Liver (tissue), 9 donors: Measurements from ENCODE around the gene NISCH. TPM values are rescaled to one million over a fixed set of nuclear protein-coding genes. Genes with fewer than 3 reads are reported as not detected.

ENCODE experiments used
- DNase-seq: peaks from one replicate; pipeline ENCODE4 v3.0.0-alpha.2; 2017; ENCODE audit warnings: low spot score
- H3K27ac ChIP-seq, 2 donors: one replicate each; pipeline ENCODE4 v1.7.0; 2013; ENCODE audit warnings: inconsistent platforms in 2 of 2, low read length in 2 of 2, control low read depth in 1 of 2, low read depth in 1 of 2, mild to moderate bottlenecking in 1 of 2
- H3K27me3 ChIP-seq, 4 donors: one replicate each; pipeline versions ENCODE4 v1.6.1 to v1.7.0; 2013; ENCODE audit warnings: low read length in 3 of 4, inconsistent platforms in 1 of 4, mild to moderate bottlenecking in 1 of 4, moderate library complexity in 1 of 4; ENCODE audit not compliant: control insufficient read depth in 4 of 4, insufficient read depth in 4 of 4
- H3K36me3 ChIP-seq, 4 donors: one replicate each; pipeline versions ENCODE4 v1.6.1 to v1.7.0; 2013; ENCODE audit warnings: low read length in 3 of 4, mild to moderate bottlenecking in 3 of 4, low read depth in 1 of 4, moderate library complexity in 1 of 4; ENCODE audit not compliant: control insufficient read depth in 4 of 4, insufficient read depth in 3 of 4
- H3K4me1 ChIP-seq, 4 donors: one replicate each; pipeline versions ENCODE4 v1.6.1 to v1.7.0; 2013; ENCODE audit warnings: low read length in 3 of 4, mild to moderate bottlenecking in 3 of 4, moderate library complexity in 1 of 4; ENCODE audit not compliant: control insufficient read depth in 4 of 4, insufficient read depth in 4 of 4
- H3K4me3 ChIP-seq, 3 donors: one replicate each; pipeline versions ENCODE4 v1.6.1 to v1.7.0; 2013; ENCODE audit warnings: low read length in 3 of 3, control low read depth in 1 of 3, low read depth in 1 of 3, mild to moderate bottlenecking in 1 of 3
- H3K9ac ChIP-seq, 2 donors: one replicate each; pipeline ENCODE4 v1.7.0; 2013; ENCODE audit warnings: low read length in 2 of 2, mild to moderate bottlenecking in 2 of 2, moderate library complexity in 2 of 2, control low read depth in 1 of 2, low read depth in 1 of 2
- H3K9me3 ChIP-seq, 4 donors: one replicate each; pipeline versions ENCODE4 v1.6.1 to v1.7.0; 2013; ENCODE audit warnings: low read length in 3 of 4; ENCODE audit not compliant: control insufficient read depth in 4 of 4
- ATF3 ChIP-seq: IDR thresholded peaks from 2 replicates; pipeline ENCODE4 v1.6.1; 2016; ENCODE audit warnings: antibody characterized with exemption
- CTCF ChIP-seq: fragments of 150-350 bp; IDR thresholded peaks from 2 replicates; pipeline ENCODE4 v1.5.1; 2017; ENCODE audit warnings: improper control_type of control experiment, low read depth, low read length; ENCODE audit not compliant: missing input control
- FOXA1 ChIP-seq: IDR thresholded peaks from 2 replicates; pipeline ENCODE4 v1.6.1; 2016; ENCODE audit warnings: antibody characterized with exemption
- FOXA2 ChIP-seq: IDR thresholded peaks from 2 replicates; pipeline ENCODE4 v1.6.1; 2016; ENCODE audit warnings: antibody characterized with exemption
- GABPA ChIP-seq, 2 donors: IDR thresholded peaks in 1 of 2; conservative IDR thresholded peaks in 1 of 2; 2 replicates each; pipeline ENCODE4 v1.6.1; 2016; ENCODE audit warnings: antibody characterized with exemption in 2 of 2, mild to moderate bottlenecking in 1 of 2, moderate library complexity in 1 of 2
- HNF4A ChIP-seq, 2 donors: conservative IDR thresholded peaks; 2 replicates each; pipeline ENCODE4 v1.6.1; 2016; ENCODE audit warnings: antibody characterized with exemption in 2 of 2, mild to moderate bottlenecking in 2 of 2
- HNF4G ChIP-seq: IDR thresholded peaks from 2 replicates; pipeline ENCODE4 v1.6.1; 2016; ENCODE audit warnings: antibody characterized with exemption
- JUND ChIP-seq, 2 donors: IDR thresholded peaks; 2 replicates each; pipeline ENCODE4 v1.6.1; 2016; ENCODE audit warnings: antibody characterized with exemption in 2 of 2
- MAX ChIP-seq: IDR thresholded peaks from 2 replicates; pipeline ENCODE4 v1.6.1; 2016; ENCODE audit warnings: antibody characterized with exemption
- NR2F2 ChIP-seq: IDR thresholded peaks from 2 replicates; pipeline ENCODE4 v1.6.1; 2016; ENCODE audit warnings: antibody characterized with exemption
- RAD21 ChIP-seq, 2 donors: IDR thresholded peaks; 2 replicates each; pipeline ENCODE4 v1.6.1; 2016; ENCODE audit warnings: antibody characterized with exemption in 2 of 2, mild to moderate bottlenecking in 2 of 2
- REST ChIP-seq: IDR thresholded peaks from 2 replicates; pipeline ENCODE4 v1.6.1; 2016; ENCODE audit warnings: antibody characterized with exemption, mild to moderate bottlenecking
- RXRA ChIP-seq, 2 donors: IDR thresholded peaks; 2 replicates each; pipeline ENCODE4 v1.6.1; 2017 to 2018; ENCODE audit warnings: antibody characterized with exemption in 2 of 2, mild to moderate bottlenecking in 1 of 2
- SP1 ChIP-seq: IDR thresholded peaks from 2 replicates; pipeline ENCODE4 v1.6.1; 2018; ENCODE audit warnings: antibody characterized with exemption, mild to moderate bottlenecking
- TAF1 ChIP-seq: conservative IDR thresholded peaks from 2 replicates; pipeline ENCODE4 v1.6.1; 2016; ENCODE audit warnings: antibody characterized with exemption, mild to moderate bottlenecking
- YY1 ChIP-seq: IDR thresholded peaks from 2 replicates; pipeline ENCODE4 v1.6.1; 2016; ENCODE audit warnings: antibody characterized with exemption, mild to moderate bottlenecking
- ZBTB33 ChIP-seq: IDR thresholded peaks from 2 replicates; pipeline ENCODE4 v1.6.1; 2016; ENCODE audit warnings: antibody characterized with exemption
- WGBS: extraction: QIAGEN DNeasy Blood & Tissue Kit; methylation state at CpG from one replicate; pipeline ENCODE4 v1.1.7; 2013; 5-methylcytosine and 5-hydroxymethylcytosine counted together
- polyA plus RNA-seq, 2 donors: library from polyadenylated mRNA; stranded (reverse) in 1 of 2; unstranded in 1 of 2; fragments of 200-250 nt in 1 of 2; fragments of >200 nt in 1 of 2; fragmentation: Nextera tagmentation in 1 of 2; extraction: Ambion mirVana in 1 of 2; gene quantifications; one replicate each; pipeline versions ENCODE4 v1.2.1 to v1.2.3, GENCODE V29; 2013 to 2015
- total RNA-seq, 2 donors: library from RNA; depleted of rRNA; stranded (reverse); fragments of >200 nt; gene quantifications; one replicate each; pipeline ENCODE4 v1.2.3, GENCODE V29; 2014
- donor health status: healthy.
- donor health status: healthy.
- donor health status: healthy.
- donor health status: healthy.
- donor health status: healthy.

NISCH gene
- total and polyA plus RNA-seq, 4 donors, result 10.8 to 39.8 (median 17.6) TPM

GRCh38 chr3:52452126-52452525 lies 3.3 kb upstream of the NISCH start:
- Histone ChIP-seq H3K9ac (no peak overlapping the region), H3K27me3 (no peaks in the 10 kb centered on the region), H3K4me1 (peaks cover 0 to 28% (median 16%) of the 10 kb centered on the region in 4 donors), H3K9me3 (no peaks in the 10 kb centered on the region), H3K36me3 (no peaks in the 10 kb centered on the region), H3K4me3 (no peak overlapping the region), H3K27ac (no peak overlapping the region)
- no peak for DNase-seq
- no peak for TF ChIP-seq NR2F2
- TF ChIP-seq REST, result no peak
- no peak for TF ChIP-seq FOXA2
- no peak for TF ChIP-seq RXRA (IDR thresholded peaks at IDR 0.05)
- no peak for TF ChIP-seq GABPA (IDR thresholded peaks at IDR 0.05 in 1 of 2, conservative IDR thresholded peaks at IDR 0.05 in 1 of 2)
- no peak for TF ChIP-seq RAD21 (IDR thresholded peaks at IDR 0.05)
- no peak for TF ChIP-seq HNF4G
- no peak for TF ChIP-seq YY1
- no peak for TF ChIP-seq MAX
- no peak for TF ChIP-seq FOXA1
- TF ChIP-seq ZBTB33, result no peak
- TF ChIP-seq TAF1, result no peak
- no peak for TF ChIP-seq CTCF
- TF ChIP-seq HNF4A (conservative IDR thresholded peaks at IDR 0.05), result no peak
- no peak for TF ChIP-seq JUND (IDR thresholded peaks at IDR 0.05)
- no peak for TF ChIP-seq SP1
- TF ChIP-seq ATF3, result no peak
- WGBS, result 94% methylated on average over 6 of the region's 6 CpGs
